ENCODE measurements around the gene CNST. TPM values are rescaled to one million over a fixed set of nuclear protein-coding genes. Genes with fewer than 3 reads are reported as not detected.

Gene CNST
- total and polyA plus RNA-seq, 9 of the 15 experiments (the other 6 are each of a cell fraction or from before 2014, with no cell fraction given): 17.0 to 55.3 (median 30.8) TPM

GRCh38 chr1:246629030-246629429 lies 62.8 kb downstream of the CNST start:
- BruUV-seq (replicated peaks): no TSS peak
- intact Hi-C loops (cut with micrococcal nuclease) (no loop called here), in situ Hi-C loops (cut with MboI) (no loop called here)
- FAIRE-seq: peak; percentile 11
- no peak for DNase-seq (ENCODE audit: extremely low read depth in 1 of 4, low spot score in 3 of 4)
- Histone ChIP-seq H3K4me3 (no peak overlapping the region), H3K4me1 (replicated peaks in 1 of 2; ENCODE audit: control insufficient read depth in 2 of 2, insufficient read depth in 2 of 2, low read length in 2 of 2) (no peaks in the 10 kb centered on the region; a peak in 1 of 5 replicates), H3K79me2 (ENCODE audit: control insufficient read depth, insufficient read depth, low read length) (peaks cover 12% of the 10 kb centered on the region; the same call in 1 of the 3 replicates), H3K27ac (ENCODE audit: extremely low read depth, low read depth, low read length) (no peak overlapping the region), H3K9me3 (replicated peaks; ENCODE audit: control insufficient read depth, insufficient read depth, low read depth, low read length) (no peaks in the 10 kb centered on the region), H3K9me1 (ENCODE audit: control insufficient read depth, insufficient read depth, low read length) (no peaks in the 10 kb centered on the region), H4K20me1 (replicated peaks; ENCODE audit: control insufficient read depth, insufficient read depth, low read length) (no peaks in the 10 kb centered on the region), H3K4me2 (ENCODE audit: insufficient read depth, low read length) (no peak overlapping the region), H3K9ac (ENCODE audit: insufficient read depth in 1 of 2, low read depth in 2 of 2, low read length in 2 of 2) (no peak overlapping the region), H2AFZ (ENCODE audit: low read depth, low read length) (no peak overlapping the region), H3K36me3 (ENCODE audit: control insufficient read depth, insufficient read depth, low read length) (peaks cover 80% of the 10 kb centered on the region), H3K27me3 (ENCODE audit: control insufficient read depth in 2 of 2, insufficient read depth in 2 of 2, low read length in 2 of 2) (no peaks in the 10 kb centered on the region)
- ChIA-PET CTCF (ENCODE audit: low intra/inter-chr PET ratio) (no interaction called here), POLR2A (interaction anchor here (1.0 to 1.6 kb wide), 2 partner anchors 8 to 22 kb away, joined by 3 to 5 read pairs; no protein-coding TSS in a partner anchor)
- ATAC-seq: no peak
- WGBS (ENCODE audit: insufficient coverage, low coverage, missing lambda C conversion rate): 83% methylated on average over 2 of the region's 2 CpGs
- TF ChIP-seq HES1 (IDR thresholded peaks at IDR 0.05; ENCODE audit: low read depth) (no peak), HCFC1 (IDR thresholded peaks at IDR 0.05; ENCODE audit: low read depth, low read length) (no peak), ELK3 (CRISPR knock-in tag; IDR thresholded peaks at IDR 0.05) (no peak), MAFG (tag; conservative IDR thresholded peaks at IDR 0.05) (no peak), E2F3 (CRISPR knock-in tag; IDR thresholded peaks at IDR 0.05) (no peak), ATF3 (IDR thresholded peaks at IDR 0.05) (no peak), ATF3 (CRISPR knock-in tag; conservative IDR thresholded peaks at IDR 0.05) (no peak), IFI16 (CRISPR knock-in tag; IDR thresholded peaks at IDR 0.05) (no peak), CCAR2 (IDR thresholded peaks at IDR 0.05; ENCODE audit: low read depth, low read length) (no peak), ILK (tag; IDR thresholded peaks at IDR 0.05; ENCODE audit: borderline replicate concordance, low read depth) (no peak), NR1H2 (CRISPR knock-in tag; IDR thresholded peaks at IDR 0.05) (no peak), NR3C1 (CRISPR knock-in tag; IDR thresholded peaks at IDR 0.05) (no peak), PCBP2 (IDR thresholded peaks at IDR 0.05; ENCODE audit: low read depth, low read length, poor library complexity, severe bottlenecking) (no peak), NCOA2 (IDR thresholded peaks at IDR 0.05; ENCODE audit: partially characterized antibody in 2 of 2) (no peak)

All from K562 (cell line).